ENCODE measurements around the gene PBX2. TPM values are rescaled to one million over a fixed set of nuclear protein-coding genes. Genes with fewer than 3 reads are reported as not detected.

PBX2 gene, protein sequence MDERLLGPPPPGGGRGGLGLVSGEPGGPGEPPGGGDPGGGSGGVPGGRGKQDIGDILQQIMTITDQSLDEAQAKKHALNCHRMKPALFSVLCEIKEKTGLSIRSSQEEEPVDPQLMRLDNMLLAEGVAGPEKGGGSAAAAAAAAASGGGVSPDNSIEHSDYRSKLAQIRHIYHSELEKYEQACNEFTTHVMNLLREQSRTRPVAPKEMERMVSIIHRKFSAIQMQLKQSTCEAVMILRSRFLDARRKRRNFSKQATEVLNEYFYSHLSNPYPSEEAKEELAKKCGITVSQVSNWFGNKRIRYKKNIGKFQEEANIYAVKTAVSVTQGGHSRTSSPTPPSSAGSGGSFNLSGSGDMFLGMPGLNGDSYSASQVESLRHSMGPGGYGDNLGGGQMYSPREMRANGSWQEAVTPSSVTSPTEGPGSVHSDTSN
- 48.1 and 49.2 TPM in 2 replicates for total RNA-seq (2022)
- Bru-seq, nascent RNA, result percentile 73 among the genes with signal in this experiment
- percentile 95 among the genes with signal in this experiment for BruChase-seq, experiment 1, labeled RNA remaining after a 6-hour chase
- percentile 93 among the genes with signal in this experiment for BruChase-seq, experiment 2, labeled RNA remaining after a 2-hour chase
- long read RNA-seq, partial matches to known transcripts, result 1 of 13 reads
- long read RNA-seq, other reads (novel, unspliced or antisense), result 10 of 13 reads

DNA sequence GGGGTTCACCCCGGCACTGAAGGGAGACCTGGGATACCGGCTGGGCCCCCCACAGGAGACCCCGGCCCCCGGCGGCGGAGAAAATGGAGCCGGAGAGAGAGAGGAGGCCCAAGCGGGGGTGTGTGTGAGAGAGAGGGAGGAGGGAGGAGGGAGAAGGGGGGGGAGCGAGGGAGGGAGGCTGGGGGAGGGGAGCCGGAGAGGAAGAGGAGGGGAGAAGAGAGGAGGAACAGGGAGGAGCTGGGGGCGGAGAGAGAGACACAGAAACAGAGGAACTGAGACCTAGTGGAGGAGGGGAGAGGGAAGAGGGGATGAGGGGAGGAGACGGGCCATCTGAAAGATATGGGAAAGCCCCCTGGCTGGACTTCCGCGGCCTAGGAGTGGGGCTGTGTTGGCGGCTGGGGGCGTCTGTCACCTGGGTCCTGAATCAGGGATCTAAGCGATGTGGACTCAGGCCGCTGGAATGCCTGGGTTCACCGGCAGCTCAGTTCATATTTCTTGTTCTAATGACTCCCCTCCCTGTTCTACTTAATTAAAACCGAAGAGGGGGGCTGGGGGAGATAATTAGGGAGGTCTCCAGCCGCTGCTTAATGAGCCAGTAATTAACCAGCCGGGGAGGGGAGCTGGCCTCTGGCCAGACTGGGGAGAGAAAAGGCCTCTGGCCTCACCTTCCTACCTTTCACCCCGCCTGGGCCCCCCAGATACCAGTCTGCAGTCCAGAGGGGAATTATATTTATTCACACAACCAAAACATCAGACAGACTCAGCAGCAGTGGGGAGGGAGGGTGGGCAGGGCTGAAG lies at the start of gene PBX2:
TSS of gene PBX2 (minus strand) at position 149 of the 798 bp plus-strand sequence. CDS start 287 bp downstream, outside the sequence.
- peak within 1 kb of the TSS; percentile 86 for H3K27ac Mint-ChIP-seq (ENCODE audit: low read depth, unreplicated experiment)
- H3K4me1 Mint-ChIP-seq (ENCODE audit: insufficient read depth, unreplicated experiment), result peaks cover 33% of the 10 kb centered on the region
- no peaks in the 10 kb centered on the region for H3K9me3 Mint-ChIP-seq (ENCODE audit: unreplicated experiment)
- H3K36me3 Mint-ChIP-seq (ENCODE audit: insufficient read depth, unreplicated experiment), result peaks cover 28% of the 10 kb centered on the region
- peak within 1 kb of the TSS; percentile 83 for H3K4me3 Mint-ChIP-seq (ENCODE audit: unreplicated experiment)
- ChIA-PET POLR2A (interaction anchor here (0.6 to 3.2 kb wide), 16 partner anchors 8 to 1200 kb away, joined by 3 to 78 read pairs (median 3); partner anchors contain the start of genes AGPAT1, ATF6B, BRD2 and FKBPL), CTCF (interaction anchor here (0.9 kb wide), 1 partner anchor 13 kb away, joined by 3 read pairs; no protein-coding TSS in a partner anchor)
- TF ChIP-seq CTCF (IDR thresholded peaks at IDR 0.05; ENCODE audit: unreplicated experiment), result no peak
- no peaks in the 10 kb centered on the region for H3K27me3 Mint-ChIP-seq (ENCODE audit: insufficient read depth, unreplicated experiment)
- TSS peak; percentile 97 for BruUV-seq (replicated peaks)
- peak; percentile 92 for DNase-seq (ENCODE audit: unreplicated experiment)
- intact Hi-C loops (cut with micrococcal nuclease), result no loop called here

DNA sequence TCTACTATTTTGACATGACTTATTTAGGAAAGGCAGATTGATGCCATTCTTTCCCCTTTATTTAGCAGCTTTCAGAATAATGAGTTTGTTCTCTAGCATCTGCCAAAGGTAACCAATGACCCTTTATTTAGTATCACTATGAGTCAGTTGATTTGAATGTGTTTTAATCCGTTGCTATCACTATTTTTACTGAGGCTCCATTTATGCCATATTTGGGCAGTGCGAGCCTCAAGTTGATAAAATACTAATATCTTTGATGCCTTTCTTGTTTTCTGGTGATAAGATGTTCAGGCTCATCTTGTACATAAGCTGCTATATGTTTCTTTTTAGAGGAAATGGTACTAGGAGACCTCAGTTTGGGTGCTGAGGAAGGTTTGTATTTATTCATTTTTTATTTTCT lies 49.5 kb upstream of the PBX2 start:
- no TSS peak for BruUV-seq (replicated peaks)
- CTCF ChIA-PET, result no interaction called here
- Mint-ChIP-seq H3K36me3 (ENCODE audit: insufficient read depth, unreplicated experiment) (peaks cover 6% of the 10 kb centered on the region), H3K27me3 (ENCODE audit: insufficient read depth, unreplicated experiment) (peaks cover 24% of the 10 kb centered on the region), H3K27ac (ENCODE audit: low read depth, unreplicated experiment) (no peak overlapping the region), H3K4me1 (ENCODE audit: insufficient read depth, unreplicated experiment) (no peaks in the 10 kb centered on the region), H3K4me3 (ENCODE audit: unreplicated experiment) (no peak overlapping the region), H3K9me3 (ENCODE audit: unreplicated experiment) (no peaks in the 10 kb centered on the region)
- intact Hi-C loops (cut with micrococcal nuclease), result no loop called here
- TF ChIP-seq CTCF (IDR thresholded peaks at IDR 0.05; ENCODE audit: unreplicated experiment), result no peak
- POLR2A ChIA-PET, result no interaction called here
- no peak for DNase-seq (ENCODE audit: unreplicated experiment)

- no peak for TF ChIP-seq CTCF (IDR thresholded peaks at IDR 0.05; ENCODE audit: unreplicated experiment)
- peaks cover 6% of the 10 kb centered on the region for H3K36me3 Mint-ChIP-seq (ENCODE audit: insufficient read depth, unreplicated experiment)
- POLR2A ChIA-PET, result no interaction called here
- peaks cover 12% of the 10 kb centered on the region for H3K27me3 Mint-ChIP-seq (ENCODE audit: insufficient read depth, unreplicated experiment)
- DNase-seq (ENCODE audit: unreplicated experiment), result no peak
- H3K4me3 Mint-ChIP-seq (ENCODE audit: unreplicated experiment), result no peak overlapping the region
- no peaks in the 10 kb centered on the region for H3K9me3 Mint-ChIP-seq (ENCODE audit: unreplicated experiment)
- no peaks in the 10 kb centered on the region for H3K4me1 Mint-ChIP-seq (ENCODE audit: insufficient read depth, unreplicated experiment)
- no TSS peak for BruUV-seq (replicated peaks)
- no peak overlapping the region for H3K27ac Mint-ChIP-seq (ENCODE audit: low read depth, unreplicated experiment)
- CTCF ChIA-PET, result interaction anchor here (1.1 kb wide), 1 partner anchor 116 kb away, joined by 3 read pairs; no protein-coding TSS in a partner anchor
- intact Hi-C loops (cut with micrococcal nuclease), result no loop called here
These were observed 44.9 kb upstream of the PBX2 start for GRCh38 chr6:32234934-32235333.

- POLR2A ChIA-PET, result no interaction called here
- H3K27ac Mint-ChIP-seq (ENCODE audit: low read depth, unreplicated experiment), result no peak overlapping the region
- DNase-seq (ENCODE audit: unreplicated experiment), result no peak
- H3K4me3 Mint-ChIP-seq (ENCODE audit: unreplicated experiment), result no peak overlapping the region
- CTCF ChIA-PET, result no interaction called here
- intact Hi-C loops (cut with micrococcal nuclease), result no loop called here
- BruUV-seq (replicated peaks), result no TSS peak
- peaks cover 5% of the 10 kb centered on the region for H3K4me1 Mint-ChIP-seq (ENCODE audit: insufficient read depth, unreplicated experiment)
- TF ChIP-seq CTCF (IDR thresholded peaks at IDR 0.05; ENCODE audit: unreplicated experiment), result no peak
- H3K9me3 Mint-ChIP-seq (ENCODE audit: unreplicated experiment), result no peaks in the 10 kb centered on the region
- H3K27me3 Mint-ChIP-seq (ENCODE audit: insufficient read depth, unreplicated experiment), result peaks cover 15% of the 10 kb centered on the region
- no peaks in the 10 kb centered on the region for H3K36me3 Mint-ChIP-seq (ENCODE audit: insufficient read depth, unreplicated experiment)
These were observed 36.4 kb upstream of the PBX2 start for GRCh38 chr6:32226434-32226833.
